Measurements from ENCODE around the gene SUPT5H. TPM values are rescaled to one million over a fixed set of nuclear protein-coding genes. Genes with fewer than 3 reads are reported as not detected.

SUPT5H gene
- total and polyA plus RNA-seq, 2 of the 4 experiments (the other 2 are of a cell fraction): 75.3 to 116 TPM

DNA sequence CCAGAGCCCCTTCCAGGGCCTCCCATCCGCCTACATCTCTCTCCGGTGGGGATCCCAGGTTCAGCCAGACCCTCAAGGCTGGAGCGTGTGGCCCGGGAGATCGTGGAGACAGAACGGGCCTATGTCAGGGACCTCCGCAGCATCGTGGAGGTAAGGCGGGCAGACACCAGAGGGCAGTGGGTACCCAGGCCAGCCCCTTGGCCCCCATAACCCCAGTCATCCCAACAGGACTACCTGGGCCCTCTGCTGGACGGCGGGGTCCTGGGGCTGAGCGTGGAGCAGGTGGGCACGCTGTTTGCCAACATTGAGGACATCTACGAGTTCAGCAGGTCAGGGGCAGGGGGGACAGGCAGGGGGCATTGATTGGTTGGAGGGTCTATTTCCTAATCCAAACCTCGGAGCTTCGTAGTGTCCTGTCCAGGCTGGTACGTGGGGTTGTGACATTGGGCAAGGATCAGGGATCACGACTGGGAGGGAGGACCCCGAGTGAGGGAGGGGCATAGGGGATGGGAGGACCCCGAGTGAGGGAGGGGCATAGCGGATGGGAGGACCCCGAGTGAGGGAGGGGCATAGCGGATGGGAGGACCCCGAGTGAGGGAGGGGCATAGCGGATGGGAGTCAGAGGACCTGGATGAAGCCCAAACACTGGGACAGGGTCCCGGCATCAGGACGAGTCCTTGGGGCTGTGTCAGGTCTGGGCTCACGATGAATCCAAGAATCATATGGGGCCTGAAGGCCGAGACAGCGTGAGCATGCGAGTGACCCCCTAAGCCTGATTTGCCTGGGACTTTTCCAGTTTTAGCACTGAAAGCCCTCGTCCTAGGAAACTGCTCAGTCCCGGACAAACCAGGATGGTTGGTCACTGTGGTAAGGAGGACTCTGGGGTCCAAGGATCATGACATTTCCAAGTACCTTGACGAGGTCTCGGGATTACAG is 30.0 kb upstream of the SUPT5H start:
- Histone ChIP-seq H3K56ac (ENCODE audit: extremely low read depth, insufficient read depth, low read length) (no peak overlapping the region), H3K9me3 (ENCODE audit: control insufficient read depth, insufficient read depth, low read length) (no peaks in the 10 kb centered on the region), H2AFZ (replicated peaks; ENCODE audit: low read length, poor library complexity) (no peak overlapping the region), H2AK5ac (ENCODE audit: low read depth, low read length) (peak overlapping the region; percentile 69), H3K9ac (ENCODE audit: low read depth, low read length) (peak overlapping the region; percentile 99; the same call in 1 of the 2 replicates), H3K4me1 (ENCODE audit: control insufficient read depth, insufficient read depth, low read length) (peaks cover 22% of the 10 kb centered on the region), H4K20me1 (ENCODE audit: insufficient read depth, low read length) (peaks cover 46% of the 10 kb centered on the region), H3K9me1 (ENCODE audit: insufficient read depth, low read length) (peaks cover 12% of the 10 kb centered on the region; the same call in 1 of the 2 replicates), H3K4me2 (ENCODE audit: low read depth, low read length) (peak overlapping the region; percentile 72), H3K14ac (replicated peaks; ENCODE audit: low read depth, low read length) (peak overlapping the region; percentile 10; the same call in 1 of the 2 replicates), H2AK9ac (replicated peaks; ENCODE audit: low read depth, low read length, poor library complexity) (peak overlapping the region; percentile 91), H2BK5ac (ENCODE audit: low read depth, low read length, poor library complexity, severe bottlenecking) (no peak overlapping the region), H4K91ac (ENCODE audit: insufficient read depth, low read depth, low read length) (no peak overlapping the region), H2BK20ac (ENCODE audit: low read depth, low read length) (no peak overlapping the region), H2BK15ac (ENCODE audit: low read depth, low read length) (no peak overlapping the region), H4K8ac (ENCODE audit: low read depth in 2 of 2, low read length in 2 of 2) (no peak overlapping the region), H3K79me1 (ENCODE audit: low read depth in 1 of 2, low read length in 2 of 2) (peaks cover 13 to 74% of the 10 kb centered on the region in 2 experiments), H3K36me3 (ENCODE audit: control insufficient read depth, insufficient read depth, low read length) (peaks cover 41% of the 10 kb centered on the region), H3K18ac (ENCODE audit: low read depth, low read length) (no peak overlapping the region), H3K4me3 (ENCODE audit: insufficient read depth, low read depth, low read length) (peak overlapping the region; percentile 90; the same call in 1 of the 2 replicates), H3K4ac (ENCODE audit: low read depth, low read length) (peak overlapping the region; percentile 98), H4K5ac (ENCODE audit: low read depth, low read length) (no peak overlapping the region), H3K23ac (ENCODE audit: low read depth, low read length) (peak overlapping the region; percentile 49), H3K27me3 (ENCODE audit: control insufficient read depth, insufficient read depth, low read length) (no peaks in the 10 kb centered on the region), H3K27ac (ENCODE audit: insufficient read depth, low read length) (peak overlapping the region; percentile 98), H2BK120ac (ENCODE audit: low read depth, low read length) (no peak overlapping the region)
- dilution Hi-C loops (cut with HindIII; ENCODE audit: low sequenced_read_pairs, unreplicated experiment) (no loop called here), in situ Hi-C loops (cut with MboI; ENCODE audit: low sequenced_read_pairs) (no loop called here), intact Hi-C loops (cut with micrococcal nuclease) (no loop called here)
- DNase-seq: no peak
- ChIA-PET CTCF (no interaction called here), POLR2A (ENCODE audit: unreplicated experiment) (interaction anchor here (0.5 kb wide), 1 partner anchor 98 kb away, joined by 4 read pairs; no protein-coding TSS in a partner anchor)
- no TSS peak for BruUV-seq (replicated peaks)
- 57% methylated on average over 21 of the region's 35 CpGs; no CpG with 5 or more reads in 1 of the 2 experiments for WGBS, 2 experiments (ENCODE audit: extremely low coverage in 2 of 2, insufficient read length in 1 of 2)
- ATAC-seq (ENCODE audit: low read depth): no peak
- TF ChIP-seq MAFK (IDR thresholded peaks at IDR 0.05; ENCODE audit: low read depth, low read length) (no peak), POLR2A (IDR thresholded peaks at IDR 0.05; ENCODE audit: low read depth, low read length) (peak; percentile 45; the same call in 1 of the 2 replicates), CTCF (conservative IDR thresholded peaks at IDR 0.05; ENCODE audit: low read depth, low read length) (0 out of 2 replicates have a peak, but pooled peaks have one; percentile 10), SMC3 (IDR thresholded peaks at IDR 0.05; ENCODE audit: low read depth, low read length) (no peak), RFX5 (IDR thresholded peaks at IDR 0.05; ENCODE audit: low read depth, low read length) (no peak), NFE2L2 (IDR thresholded peaks at IDR 0.05; ENCODE audit: low read depth, low read length) (no peak), MAZ (IDR thresholded peaks at IDR 0.05; ENCODE audit: borderline replicate concordance, low read depth, low read length) (peak; percentile 44; the same call in 1 of the 2 replicates), FOS (IDR thresholded peaks at IDR 0.05; ENCODE audit: low read depth, low read length) (no peak), CEBPB (IDR thresholded peaks at IDR 0.05; ENCODE audit: low read depth, low read length) (no peak), RCOR1 (IDR thresholded peaks at IDR 0.05; ENCODE audit: insufficient replicate concordance, low read length) (no peak), ELK1 (IDR thresholded peaks at IDR 0.05; ENCODE audit: borderline replicate concordance, low read depth, low read length) (no peak), CHD1 (IDR thresholded peaks at IDR 0.05; ENCODE audit: low read depth, low read length) (no peak)
- TF ChIP-seq, protein P1, sequence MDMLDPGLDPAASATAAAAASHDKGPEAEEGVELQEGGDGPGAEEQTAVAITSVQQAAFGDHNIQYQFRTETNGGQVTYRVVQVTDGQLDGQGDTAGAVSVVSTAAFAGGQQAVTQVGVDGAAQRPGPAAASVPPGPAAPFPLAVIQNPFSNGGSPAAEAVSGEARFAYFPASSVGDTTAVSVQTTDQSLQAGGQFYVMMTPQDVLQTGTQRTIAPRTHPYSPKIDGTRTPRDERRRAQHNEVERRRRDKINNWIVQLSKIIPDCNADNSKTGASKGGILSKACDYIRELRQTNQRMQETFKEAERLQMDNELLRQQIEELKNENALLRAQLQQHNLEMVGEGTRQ (IDR thresholded peaks at IDR 0.05; ENCODE audit: low read depth, low read length): no peak
